Astrocyte (in vitro differentiated cells and primary cell): ENCODE data around the gene LRGUK. TPM values are rescaled to one million over a fixed set of nuclear protein-coding genes. Genes with fewer than 3 reads are reported as not detected.

Source experiments
- DNase-seq: peaks from one replicate; pipeline ENCODE4 v3.0.0-alpha.2; 2010; ENCODE audit warnings: low read depth
- FAIRE-seq: peaks from 2 replicates; lab custom pipeline; 2011; peaks lifted over from hg19 to GRCh38; lab: Jason Lieb, UNC
- H2AFZ ChIP-seq: 2 replicates; pipeline ENCODE4 v1.6.0; 2012; ENCODE audit warnings: low read depth, low read length, inconsistent platforms
- H3K27ac ChIP-seq: 2 replicates; pipeline ENCODE4 v1.5.1; 2011; ENCODE audit warnings: low read depth, low read length, inconsistent platforms
- H3K27me3 ChIP-seq: 2 replicates; pipeline ENCODE4 v1.6.0; 2011; ENCODE audit warnings: low read length, inconsistent platforms; ENCODE audit not compliant: insufficient read depth
- H3K36me3 ChIP-seq: 2 replicates; pipeline ENCODE4 v1.5.1; 2011; ENCODE audit warnings: low read length, inconsistent platforms; ENCODE audit not compliant: insufficient read depth
- H3K4me1 ChIP-seq: 2 replicates; pipeline ENCODE4 v1.5.1; 2011; ENCODE audit warnings: low read length, inconsistent platforms; ENCODE audit not compliant: insufficient read depth
- H3K4me2 ChIP-seq: 2 replicates; pipeline ENCODE4 v1.6.0; 2012; ENCODE audit warnings: low read length, inconsistent platforms
- H3K4me3 ChIP-seq: 2 replicates; pipeline ENCODE4 v1.5.1; 2011; ENCODE audit warnings: low read depth, mild to moderate bottlenecking, low read length, inconsistent platforms; ENCODE audit not compliant: insufficient read depth
- H3K79me2 ChIP-seq: 2 replicates; pipeline ENCODE4 v1.6.0; 2012; ENCODE audit warnings: mild to moderate bottlenecking, low read length, inconsistent platforms; ENCODE audit not compliant: insufficient read depth
- H3K9ac ChIP-seq: 2 replicates; pipeline ENCODE4 v1.6.0; 2012; ENCODE audit warnings: mild to moderate bottlenecking, low read length, inconsistent platforms
- H3K9me3 ChIP-seq: 2 replicates; pipeline ENCODE4 v1.5.1; 2012; ENCODE audit warnings: low read depth, mild to moderate bottlenecking, low read length, inconsistent platforms; ENCODE audit not compliant: insufficient read depth
- H4K20me1 ChIP-seq: 2 replicates; pipeline ENCODE4 v1.6.0; 2012; ENCODE audit warnings: low read length, inconsistent platforms; ENCODE audit not compliant: insufficient read depth
- H3K27ac Mint-ChIP-seq: one replicate; pipeline ENCODE4 v1.8.0; 2021; ENCODE audit warnings: mild to moderate bottlenecking, mixed read lengths; ENCODE audit not compliant: unreplicated experiment
- H3K27me3 Mint-ChIP-seq: one replicate; pipeline ENCODE4 v1.8.0; 2021; ENCODE audit warnings: low read depth, mixed read lengths; ENCODE audit not compliant: unreplicated experiment
- H3K36me3 Mint-ChIP-seq: one replicate; pipeline ENCODE4 v1.8.0; 2021; ENCODE audit warnings: low read depth, mixed read lengths; ENCODE audit not compliant: unreplicated experiment
- H3K4me1 Mint-ChIP-seq: one replicate; pipeline ENCODE4 v1.8.0; 2021; ENCODE audit warnings: low read depth, mixed read lengths; ENCODE audit not compliant: unreplicated experiment
- H3K4me3 Mint-ChIP-seq: one replicate; pipeline ENCODE4 v1.8.0; 2021; ENCODE audit warnings: mild to moderate bottlenecking, moderate library complexity, mixed read lengths; ENCODE audit not compliant: unreplicated experiment
- H3K9me3 Mint-ChIP-seq: one replicate; pipeline ENCODE4 v1.8.0; 2021; ENCODE audit warnings: mild to moderate bottlenecking, mixed read lengths; ENCODE audit not compliant: unreplicated experiment
- CTCF ChIP-seq: IDR thresholded peaks from 2 replicates; pipeline ENCODE4 v1.5.1; 2011; ENCODE audit warnings: low read depth, mild to moderate bottlenecking, inconsistent platforms, low read length, moderate library complexity; ENCODE audit not compliant: insufficient read depth
- EZH2 ChIP-seq: IDR thresholded peaks from 2 replicates; pipeline ENCODE4 v1.6.1; 2012; ENCODE audit warnings: mild to moderate bottlenecking, low read length, inconsistent platforms; ENCODE audit not compliant: insufficient read depth
- total RNA-seq: library from RNA; stranded (reverse); gene quantifications from 2 replicates; pipeline ENCODE4 v1.2.1, GENCODE V29; 2021

LRGUK gene
- total RNA-seq, 1 donor from 2014 or later: 0.64 TPM

- Mint-ChIP-seq H3K4me1 (no peaks in the 10 kb centered on the region), H3K9me3 (peaks cover 5% of the 10 kb centered on the region), H3K27ac (no peak overlapping the region), H3K4me3 (no peak overlapping the region), H3K36me3 (no peaks in the 10 kb centered on the region), H3K27me3 (peaks cover 2% of the 10 kb centered on the region)
- Histone ChIP-seq H3K79me2 (no peaks in the 10 kb centered on the region), H3K27ac (no peak overlapping the region), H3K4me2 (no peak overlapping the region), H3K27me3 (no peaks in the 10 kb centered on the region), H3K4me3 (no peak overlapping the region), H4K20me1 (no peaks in the 10 kb centered on the region), H3K9ac (no peak overlapping the region), H3K9me3 (no peaks in the 10 kb centered on the region), H3K36me3 (no peaks in the 10 kb centered on the region), H2AFZ (no peak overlapping the region), H3K4me1 (no peaks in the 10 kb centered on the region)
- FAIRE-seq (no peak), DNase-seq (no peak)
- TF ChIP-seq EZH2 (no peak), CTCF (no peak)
These were observed 119.6 kb downstream of the LRGUK start for GRCh38 chr7:134246761-134247160.

- Histone ChIP-seq H2AFZ (no peak overlapping the region), H3K27me3 (no peaks in the 10 kb centered on the region), H3K27ac (no peak overlapping the region), H3K4me3 (no peak overlapping the region), H3K4me2 (no peak overlapping the region), H3K36me3 (no peaks in the 10 kb centered on the region), H3K9me3 (no peaks in the 10 kb centered on the region), H3K79me2 (no peaks in the 10 kb centered on the region), H3K9ac (no peak overlapping the region), H4K20me1 (no peaks in the 10 kb centered on the region), H3K4me1 (no peaks in the 10 kb centered on the region)
- Mint-ChIP-seq H3K27me3 (no peaks in the 10 kb centered on the region), H3K9me3 (peaks cover 1% of the 10 kb centered on the region), H3K4me1 (no peaks in the 10 kb centered on the region), H3K4me3 (no peak overlapping the region), H3K27ac (no peak overlapping the region), H3K36me3 (no peaks in the 10 kb centered on the region)
- DNase-seq (no peak), FAIRE-seq (no peak)
- TF ChIP-seq EZH2 (no peak), CTCF (no peak)
These were observed 121.1 kb downstream of the LRGUK start for GRCh38 chr7:134248196-134248595.

GRCh38 chr7:134254311-134254710 is 127.2 kb downstream of the LRGUK start:
- Mint-ChIP-seq H3K4me1 (no peaks in the 10 kb centered on the region), H3K36me3 (no peaks in the 10 kb centered on the region), H3K27me3 (no peaks in the 10 kb centered on the region), H3K4me3 (no peak overlapping the region), H3K9me3 (no peaks in the 10 kb centered on the region), H3K27ac (no peak overlapping the region)
- Histone ChIP-seq H3K79me2 (no peaks in the 10 kb centered on the region), H4K20me1 (no peaks in the 10 kb centered on the region), H3K4me1 (no peaks in the 10 kb centered on the region), H3K36me3 (no peaks in the 10 kb centered on the region), H3K27me3 (no peaks in the 10 kb centered on the region), H2AFZ (no peak overlapping the region), H3K27ac (no peak overlapping the region), H3K4me3 (no peak overlapping the region), H3K4me2 (no peak overlapping the region), H3K9me3 (no peaks in the 10 kb centered on the region), H3K9ac (no peak overlapping the region)
- TF ChIP-seq EZH2: no peak
- TF ChIP-seq CTCF: no peak
- DNase-seq (no peak), FAIRE-seq (no peak)
